ENCODE measurements around the gene AMFR.

The AMFR gene

GRCh38 chr16:56328276-56329022 lies 96.9 kb downstream of the AMFR start:
- no peak for DNase-seq

GRCh38 chr16:56327929-56328258 lies 97.5 kb downstream of the AMFR start:
- DNase-seq: no peak

GRCh38 chr16:56327071-56327928 lies 98.0 kb downstream of the AMFR start:
- DNase-seq: no peak

- no peak for DNase-seq
Observed at GRCh38 chr16:56325956-56326355, 99.4 kb downstream of the AMFR start.

GRCh38 chr16:56324406-56324805 lies 100.9 kb downstream of the AMFR start:
- DNase-seq: no peak

GRCh38 chr16:56321571-56321970 lies 103.8 kb downstream of the AMFR start:
- no peak for DNase-seq

GRCh38 chr16:56320811-56321558 lies 104.4 kb downstream of the AMFR start:
- DNase-seq: no peak

GRCh38 chr16:56320056-56320455 lies 105.3 kb downstream of the AMFR start:
- DNase-seq: no peak

- DNase-seq: no peak
Observed at GRCh38 chr16:56319376-56319775, 106.0 kb downstream of the AMFR start.

GRCh38 chr16:56318827-56319140 lies 106.6 kb downstream of the AMFR start:
- DNase-seq: no peak

GRCh38 chr16:56317998-56318826 lies 107.1 kb downstream of the AMFR start:
- peak; percentile 75 to 80 for DNase-seq

GRCh38 chr16:56316545-56316944 lies 108.8 kb downstream of the AMFR start:
- no peak for DNase-seq

GRCh38 chr16:56315955-56316354 lies 109.4 kb downstream of the AMFR start:
- no peak for DNase-seq

GRCh38 chr16:56314244-56314850 lies 111.0 kb downstream of the AMFR start:
- no peak for DNase-seq

GRCh38 chr16:56312556-56312955 lies 112.8 kb downstream of the AMFR start:
- no peak for DNase-seq

GRCh38 chr16:56312028-56312300 lies 113.4 kb downstream of the AMFR start:
- DNase-seq: no peak
